Right forelimb (tissue), 1 donor: ENCODE data around the gene FCHO2.

Experiments
- DNase-seq: peaks from one replicate; pipeline ENCODE4 v3.0.0-alpha.2; 2018

The FCHO2 gene

GRCh38 chr5:73031839-73032238, 76.0 kb downstream of the FCHO2 start:
- DNase-seq: peak; percentile 51

- no peak for DNase-seq
Measured at GRCh38 chr5:73032635-73033034, 76.8 kb downstream of the FCHO2 start.

- no peak for DNase-seq
Measured at GRCh38 chr5:73037545-73037944, 81.7 kb downstream of the FCHO2 start.

- DNase-seq: no peak
Measured at GRCh38 chr5:73039082-73039481, 83.2 kb downstream of the FCHO2 start.

GRCh38 chr5:73042993-73043392, 87.2 kb downstream of the FCHO2 start:
- no peak for DNase-seq

- no peak for DNase-seq
Measured at GRCh38 chr5:73044546-73044945, 88.7 kb downstream of the FCHO2 start.

GRCh38 chr5:73045623-73046022, 89.8 kb downstream of the FCHO2 start:
- no peak for DNase-seq

GRCh38 chr5:73061593-73061992, 105.8 kb downstream of the FCHO2 start:
- no peak for DNase-seq

GRCh38 chr5:73066466-73066865, 110.6 kb downstream of the FCHO2 start:
- DNase-seq: no peak

- no peak for DNase-seq
Measured at GRCh38 chr5:73067213-73067612, 111.4 kb downstream of the FCHO2 start.

- no peak for DNase-seq
Measured at GRCh38 chr5:73081093-73081492, 125.3 kb downstream of the FCHO2 start.

GRCh38 chr5:73088026-73088425, 132.2 kb downstream of the FCHO2 start:
- DNase-seq: no peak

- DNase-seq: no peak
Measured at GRCh38 chr5:73093943-73094342, 138.1 kb downstream of the FCHO2 start.

GRCh38 chr5:73094415-73094814, 138.6 kb downstream of the FCHO2 start:
- no peak for DNase-seq

GRCh38 chr5:73095564-73096238, 139.9 kb downstream of the FCHO2 start:
- no peak for DNase-seq

GRCh38 chr5:73096239-73096575, 140.4 kb downstream of the FCHO2 start:
- DNase-seq: no peak

- no peak for DNase-seq
Measured at GRCh38 chr5:73097740-73098139, 141.9 kb downstream of the FCHO2 start.

GRCh38 chr5:73100109-73100508, 144.3 kb downstream of the FCHO2 start:
- DNase-seq: no peak

- no peak for DNase-seq
Measured at GRCh38 chr5:73103870-73104299, 148.0 kb downstream of the FCHO2 start.

GRCh38 chr5:73104326-73104725, 148.5 kb downstream of the FCHO2 start:
- no peak for DNase-seq

GRCh38 chr5:73106335-73106734, 150.5 kb downstream of the FCHO2 start:
- no peak for DNase-seq

- no peak for DNase-seq
Measured at GRCh38 chr5:73110190-73110589, 154.3 kb downstream of the FCHO2 start.

- no peak for DNase-seq
Measured at GRCh38 chr5:73111536-73111935, 155.7 kb downstream of the FCHO2 start.

- DNase-seq: no peak
Measured at GRCh38 chr5:73112359-73112758, 156.5 kb downstream of the FCHO2 start.

GRCh38 chr5:73114044-73114688, 158.3 kb downstream of the FCHO2 start:
- no peak for DNase-seq
